ENCODE results near the gene CCL28.
A peak's percentile ranks its signal among the peaks of the same experiment; 100 is the strongest.
"Not testable (repeated sequence)": the region's sequence is repeated elsewhere in the genome, so short reads cannot be mapped to it uniquely, and the experiment has no call there.

The CCL28 gene, protein sequence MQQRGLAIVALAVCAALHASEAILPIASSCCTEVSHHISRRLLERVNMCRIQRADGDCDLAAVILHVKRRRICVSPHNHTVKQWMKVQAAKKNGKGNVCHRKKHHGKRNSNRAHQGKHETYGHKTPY

DNA sequence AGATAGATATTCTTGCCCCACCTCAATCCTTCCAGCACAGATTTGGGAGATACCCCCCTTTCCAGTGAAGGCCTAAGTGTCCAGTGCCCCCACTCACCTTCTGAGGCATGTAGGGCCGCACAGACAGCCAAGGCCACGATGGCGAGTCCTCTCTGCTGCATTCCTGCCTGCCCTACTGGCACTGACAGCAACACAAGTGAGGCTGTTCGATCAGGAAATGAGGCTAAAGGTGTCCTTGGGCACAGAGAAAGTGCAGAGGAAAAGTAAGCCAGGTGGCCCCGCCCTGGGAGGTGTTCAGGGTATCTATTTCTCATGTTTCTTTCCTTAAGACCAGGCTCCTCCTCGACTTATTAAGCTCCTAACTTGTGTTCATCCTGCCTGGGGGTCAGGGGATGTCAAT, at the start of gene CCL28:
Gene CCL28 (minus strand): TSS at position 236 of the 400 bp plus-strand sequence. CDS start 75 bp downstream, at position 161.
- DNase-seq = no peak

DNA sequence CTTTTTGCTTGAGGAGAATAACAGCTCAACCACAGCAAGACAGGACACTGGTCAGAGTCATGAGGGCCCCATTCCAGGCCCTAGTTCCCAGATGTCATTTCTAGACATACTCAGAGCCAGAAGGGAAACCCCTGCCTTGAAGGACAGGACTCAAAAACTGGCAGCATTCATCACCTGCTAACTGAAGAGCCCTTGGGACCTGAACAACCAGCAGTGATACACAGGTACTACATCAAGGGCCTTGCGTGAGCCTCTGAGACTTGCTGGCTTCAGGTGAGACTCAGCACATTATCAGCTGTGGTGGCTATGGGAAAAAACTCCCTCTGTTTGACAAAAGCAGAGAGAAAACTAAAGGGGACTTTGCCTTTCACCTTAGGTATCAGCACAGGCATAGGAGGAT, 48.9 kb upstream of the CCL28 start:
- DNase-seq = no peak

DNA sequence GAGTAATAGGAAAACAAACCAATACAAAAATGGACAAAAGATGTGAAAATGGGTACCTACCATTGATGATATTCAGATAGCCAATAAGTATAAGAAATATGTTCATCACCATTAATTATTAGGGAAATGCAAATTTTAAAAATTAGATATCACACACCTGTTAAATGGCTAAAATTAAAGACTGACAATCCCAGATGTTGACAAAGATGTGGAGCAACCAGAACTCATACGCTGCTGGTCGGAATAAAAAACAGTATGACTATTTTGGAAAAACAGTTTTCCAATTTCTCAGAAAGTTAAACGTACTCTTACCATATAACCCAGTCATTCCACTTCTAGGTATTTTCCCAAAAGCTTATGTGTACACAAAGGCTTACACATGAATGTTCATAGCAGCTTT, 44.4 kb upstream of the CCL28 start:
- DNase-seq = no peak

DNA sequence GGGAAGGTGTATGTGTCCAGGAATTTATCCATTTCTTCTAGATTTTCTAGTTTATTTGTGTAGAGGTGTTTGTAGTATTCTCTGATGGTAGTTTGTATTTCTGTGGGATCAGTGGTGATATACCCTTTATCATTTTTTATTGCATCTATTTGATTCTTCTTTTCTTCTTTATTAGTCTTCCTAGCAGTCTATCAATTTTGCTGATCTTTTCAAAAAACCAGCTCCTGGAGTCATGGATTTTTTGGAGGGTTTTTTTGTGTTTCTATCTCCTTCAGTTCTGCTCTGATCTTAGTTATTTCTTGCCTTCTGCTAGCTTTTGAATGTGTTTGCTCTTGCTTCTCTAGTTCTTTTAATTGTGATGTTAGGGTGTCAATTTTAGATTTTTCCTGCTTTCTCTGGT, 29.4 kb upstream of the CCL28 start:
- not testable (repeated sequence) for DNase-seq

DNA sequence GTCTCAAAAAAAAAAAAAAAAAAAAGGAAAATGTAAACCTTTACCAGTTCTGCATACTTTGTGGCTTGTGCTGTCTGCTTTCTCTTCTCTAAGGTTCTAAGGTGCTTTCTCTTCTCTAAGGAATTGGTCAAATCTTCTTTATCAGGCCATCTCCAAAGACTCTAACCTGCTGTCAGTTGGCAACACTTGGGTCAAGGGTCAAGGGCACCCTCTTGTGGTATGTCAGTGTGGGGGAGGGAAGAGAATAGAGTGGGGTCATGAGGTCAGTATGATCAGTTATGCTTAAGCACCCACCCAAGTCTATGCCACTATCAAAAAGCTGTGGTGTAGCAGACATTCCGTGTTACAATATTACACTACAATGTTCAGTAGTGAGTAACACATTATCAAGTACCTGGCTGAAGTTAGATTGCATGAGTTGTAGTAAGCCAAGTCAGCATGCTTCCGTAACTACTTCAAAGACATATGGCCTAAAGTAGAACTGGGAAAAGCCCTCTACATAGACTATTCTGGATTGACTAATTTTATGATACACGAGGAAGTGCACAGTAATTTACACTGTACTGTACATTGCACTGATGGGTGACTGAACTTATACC, 25.0 kb upstream of the CCL28 start:
- DNase-seq = no peak

DNA sequence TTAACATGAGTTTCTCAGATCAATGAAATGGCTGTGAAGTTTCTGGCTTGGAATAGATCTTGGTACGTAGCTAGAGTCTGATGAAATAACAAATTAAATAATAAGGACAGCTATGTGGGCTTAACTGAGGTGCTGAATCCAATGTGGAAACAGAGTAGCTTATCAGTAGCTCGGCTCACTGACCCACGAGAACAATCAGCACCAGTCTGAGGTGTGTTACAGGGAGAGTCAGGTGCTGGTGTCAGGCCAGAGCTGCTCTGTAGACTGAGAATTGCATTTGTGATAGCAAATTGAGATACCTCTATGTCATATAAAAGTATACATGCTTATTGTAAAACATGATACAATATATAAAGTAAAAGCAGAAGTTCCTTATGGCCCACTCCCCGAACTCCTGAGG, 21.2 kb upstream of the CCL28 start:
- DNase-seq = no peak

DNA sequence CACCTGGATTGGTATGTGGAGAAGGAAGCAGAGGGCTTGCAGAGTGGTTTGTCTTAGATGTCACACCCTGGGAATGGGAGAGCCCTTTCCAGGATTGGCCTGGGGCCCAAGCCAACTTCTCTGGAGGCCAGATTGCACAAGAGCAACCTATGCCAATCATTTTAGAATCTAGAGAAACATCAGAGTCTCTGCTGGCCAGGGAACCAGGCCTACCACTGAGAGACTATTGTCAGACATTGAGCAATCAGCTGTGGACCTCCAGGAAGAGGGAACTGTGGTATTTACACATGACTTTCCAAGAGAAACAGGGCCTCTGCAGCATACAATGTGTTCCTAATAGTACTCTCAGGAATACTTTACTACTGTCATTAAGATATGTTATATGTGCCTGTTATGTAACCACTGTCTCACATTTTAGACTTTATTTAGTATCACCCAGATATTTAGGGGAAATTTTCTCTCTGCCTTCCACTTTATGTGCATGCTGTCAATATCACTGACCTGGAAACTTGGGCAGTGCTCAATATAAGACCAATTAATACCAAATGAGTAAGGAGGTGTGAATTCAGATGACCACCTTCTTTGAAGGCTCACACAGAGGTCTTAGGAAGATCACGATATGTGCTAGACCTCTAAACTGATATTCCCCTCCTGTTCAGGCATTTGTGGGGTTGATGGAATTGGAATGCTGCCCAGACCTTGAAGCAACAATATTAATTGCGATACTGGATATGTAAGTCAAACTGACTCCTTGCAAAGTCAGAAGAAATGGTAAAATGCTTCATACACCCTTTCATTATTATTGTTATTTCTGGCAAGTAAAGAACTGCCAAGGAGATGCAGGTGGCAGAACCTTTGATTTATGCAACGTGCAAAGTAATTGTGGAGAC, 20.5 kb upstream of the CCL28 start:
- DNase-seq = no peak

DNA sequence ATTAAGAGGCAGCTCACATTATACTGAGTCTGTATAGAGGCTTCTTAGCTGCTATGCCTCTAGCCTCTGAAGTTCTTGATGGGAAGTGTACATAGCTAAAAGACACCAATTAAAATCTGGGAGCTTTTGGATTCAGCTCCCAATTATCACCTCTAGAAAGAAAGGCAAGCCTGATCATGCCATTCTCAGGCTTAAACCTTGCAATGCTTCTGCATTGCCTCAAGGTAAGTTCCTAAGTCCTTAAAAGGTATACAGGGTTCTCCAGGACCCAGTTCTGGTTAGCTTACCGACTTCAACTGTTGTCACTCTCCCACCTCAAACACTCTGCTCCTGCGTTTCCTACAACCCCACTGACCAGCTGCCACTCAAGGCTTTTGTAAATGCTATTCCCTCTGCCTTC, 17.5 kb upstream of the CCL28 start:
- DNase-seq = no peak

DNA sequence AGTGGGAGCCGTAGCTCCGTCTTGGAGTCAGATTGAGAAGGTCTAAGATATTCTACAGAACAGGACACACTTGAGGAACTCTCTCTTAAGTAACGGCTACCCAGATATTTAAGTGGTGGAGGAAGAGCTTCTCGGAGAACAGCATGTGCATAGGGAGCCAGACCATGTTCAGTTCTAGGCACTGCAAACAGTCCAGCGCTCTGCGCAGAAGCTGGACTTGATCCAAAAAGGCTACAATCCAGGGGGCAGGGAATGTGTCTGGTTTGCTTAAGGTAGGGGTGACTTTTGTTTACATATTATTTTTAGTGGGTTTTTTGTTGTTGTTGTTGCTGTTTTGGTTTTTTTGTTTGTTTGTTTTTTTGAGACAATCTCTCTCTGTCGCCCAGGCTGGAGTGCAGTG, 16.8 kb upstream of the CCL28 start:
- DNase-seq = no peak

DNA sequence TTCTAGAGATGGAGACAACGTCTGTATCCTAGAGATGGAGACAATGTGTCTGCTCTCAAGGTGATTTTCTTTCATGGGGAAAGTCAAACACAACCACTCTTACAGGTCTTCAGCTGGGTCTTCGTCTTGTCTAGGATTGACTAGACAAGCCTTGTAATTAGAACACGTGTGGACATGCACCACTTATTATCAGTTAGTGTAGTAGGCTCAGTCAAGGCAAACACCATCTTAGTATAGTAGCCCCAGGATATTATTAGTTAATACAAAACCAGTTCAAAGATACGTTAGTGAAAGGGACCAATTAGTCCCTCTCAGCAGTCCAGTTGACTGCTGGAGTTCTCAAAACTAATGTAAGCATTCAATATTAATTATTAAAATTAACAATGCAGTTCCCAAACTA, 15.1 kb upstream of the CCL28 start:
- no peak for DNase-seq

DNA sequence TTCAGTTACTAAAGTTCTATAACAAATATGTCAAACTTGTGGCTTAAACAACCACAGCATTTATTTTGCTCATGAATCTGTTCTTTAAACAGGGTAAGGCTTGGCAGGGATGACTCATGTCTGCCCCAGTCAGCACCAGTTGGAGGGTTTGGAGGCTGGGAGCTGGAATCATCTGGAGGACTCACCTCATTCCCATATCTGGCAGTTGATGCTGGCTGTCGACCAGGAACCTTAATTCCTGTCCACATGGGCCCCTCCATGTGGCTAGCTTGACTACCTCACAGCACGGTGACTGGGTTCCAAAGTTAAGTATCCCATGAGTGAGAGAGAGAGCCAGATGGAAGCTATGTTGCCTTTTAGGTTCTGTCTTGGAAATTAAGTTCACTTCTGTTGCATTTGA, 13.8 kb upstream of the CCL28 start:
- DNase-seq = no peak

DNA sequence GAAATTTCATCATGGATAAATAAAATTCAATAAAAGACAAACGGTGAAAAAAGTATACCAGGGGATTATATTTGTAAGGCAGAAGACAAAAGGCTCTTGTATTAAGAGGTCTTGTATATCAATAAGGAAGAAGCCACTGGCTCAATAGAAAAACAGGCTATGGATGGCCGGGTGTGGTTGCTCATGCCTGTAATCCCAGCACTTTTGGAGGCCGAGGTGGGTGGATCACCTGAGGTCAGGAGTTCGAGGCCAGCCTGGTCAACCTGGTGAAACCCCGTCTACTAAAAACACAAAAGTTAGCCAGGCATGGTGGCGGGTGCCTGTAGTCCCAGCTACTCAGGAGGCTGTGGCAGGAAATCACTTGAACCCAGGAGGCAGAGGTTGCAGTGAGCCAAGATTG, 10.9 kb upstream of the CCL28 start:
- not testable (repeated sequence) for DNase-seq

DNA sequence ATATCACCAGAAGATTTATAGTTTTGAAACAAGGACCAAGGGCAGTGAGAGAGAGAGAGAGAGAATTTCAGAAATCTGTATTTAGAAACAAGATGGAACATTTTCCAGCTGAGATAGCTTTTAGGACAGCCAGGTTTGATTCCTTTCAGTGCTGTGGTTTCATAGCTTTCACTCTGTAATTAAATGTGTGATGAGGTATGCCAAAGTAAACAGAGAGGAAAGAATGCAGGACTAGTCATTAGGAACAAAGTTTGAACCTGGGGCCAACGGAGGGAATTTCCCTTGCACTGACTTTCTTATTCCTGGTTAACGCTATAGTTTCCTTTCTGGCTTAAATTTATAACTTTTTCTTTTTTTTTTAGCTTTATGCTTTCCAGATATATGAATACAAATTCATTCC, 10.0 kb upstream of the CCL28 start:
- DNase-seq = no peak

DNA sequence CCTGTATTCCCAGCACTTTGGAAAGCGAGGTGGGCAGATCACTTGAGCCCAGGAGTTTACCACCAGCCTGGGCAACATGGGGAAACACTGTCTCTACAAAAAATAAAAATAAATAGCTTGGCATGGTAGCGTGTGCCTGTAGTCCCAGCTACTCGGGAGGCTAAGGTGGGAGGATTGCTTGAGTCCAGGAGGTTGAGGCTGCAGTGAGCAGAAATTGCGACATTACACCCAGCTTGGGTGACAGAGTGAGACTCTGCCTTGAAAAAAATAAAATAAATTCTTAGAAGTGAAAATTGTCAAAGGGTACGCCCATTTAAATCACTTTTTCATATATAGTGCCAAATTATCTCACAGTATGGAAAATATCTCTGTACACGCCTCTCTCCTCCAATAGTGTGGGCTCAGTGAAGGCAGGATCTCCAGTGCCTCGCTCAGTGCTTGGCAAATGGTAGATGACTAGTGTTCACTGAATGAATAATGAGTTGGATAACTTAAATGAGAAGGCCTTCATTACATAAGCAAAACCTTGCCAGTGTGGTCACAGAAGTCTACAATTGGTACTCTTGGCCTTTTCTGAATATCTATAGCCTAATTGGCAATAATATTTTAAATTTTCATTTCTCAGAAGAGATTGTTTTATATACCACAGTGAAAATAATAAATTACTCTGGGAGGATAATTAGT, 9.4 kb upstream of the CCL28 start:
- DNase-seq = no peak

DNA sequence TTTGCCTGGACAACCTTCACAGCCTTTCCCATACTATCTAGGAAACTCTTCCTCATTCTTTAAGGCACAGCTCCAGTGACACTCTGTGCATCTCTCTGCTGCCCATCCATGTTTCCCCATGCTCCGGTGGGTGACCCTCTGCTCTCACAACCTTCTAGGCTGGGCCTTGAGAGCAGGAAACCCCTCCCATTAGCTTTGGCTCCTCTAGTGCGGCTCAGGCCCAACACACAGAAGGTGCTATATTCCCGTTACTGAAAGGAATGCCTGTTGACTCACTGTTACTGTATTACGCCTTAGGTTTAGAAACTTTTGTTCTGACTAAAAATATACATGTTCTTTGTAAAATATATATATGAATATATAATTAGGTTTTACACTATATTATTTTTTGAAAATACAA, 8.1 kb upstream of the CCL28 start:
- no peak for DNase-seq

DNA sequence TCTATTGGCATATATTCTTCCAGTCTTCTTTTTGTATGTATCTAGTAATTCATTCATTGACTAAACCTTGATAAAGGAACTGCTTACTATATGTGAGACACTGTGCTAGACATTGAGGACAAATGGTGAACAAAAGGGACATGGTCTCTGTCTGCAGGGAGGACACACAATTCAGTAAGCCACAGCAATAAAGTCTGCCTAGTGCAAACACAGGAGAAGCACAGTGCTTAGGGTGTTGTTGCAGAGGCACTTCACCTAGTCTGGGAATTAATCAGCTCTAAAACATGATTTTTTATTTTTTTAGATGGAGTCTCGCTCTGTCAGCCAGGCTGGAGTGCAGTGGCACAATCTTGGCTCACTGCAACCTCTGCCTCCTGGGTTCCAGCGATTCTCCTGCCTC, 6.4 kb upstream of the CCL28 start:
- DNase-seq = no peak

DNA sequence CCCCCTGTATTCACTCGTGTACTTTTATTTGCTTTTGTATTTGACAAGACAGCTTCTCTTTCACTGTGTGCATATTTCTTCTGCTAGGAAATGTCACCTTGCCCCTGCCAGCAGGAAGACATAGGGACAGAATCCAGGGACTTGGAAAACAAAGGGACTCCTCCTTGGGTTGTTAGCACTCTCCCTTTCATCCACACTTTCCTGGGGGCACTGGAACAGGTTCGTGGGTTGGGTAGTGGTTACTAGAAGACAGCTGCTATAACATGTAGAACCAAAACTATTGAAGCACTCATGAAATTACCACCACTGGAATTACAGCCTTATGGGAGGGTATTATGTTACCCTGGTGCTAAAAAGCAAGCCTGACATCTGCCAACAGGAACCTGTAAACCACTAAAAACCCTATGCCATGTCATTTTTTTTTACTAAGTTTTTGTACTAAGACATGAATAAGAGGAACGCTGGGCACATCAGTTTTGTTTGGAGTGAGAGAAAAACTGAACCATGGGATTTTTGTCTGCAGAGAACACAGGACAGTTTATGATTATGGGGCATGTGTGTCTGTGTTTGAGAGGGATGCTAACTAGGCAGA, 4.7 kb upstream of the CCL28 start:
- DNase-seq = peak; percentile 92

DNA sequence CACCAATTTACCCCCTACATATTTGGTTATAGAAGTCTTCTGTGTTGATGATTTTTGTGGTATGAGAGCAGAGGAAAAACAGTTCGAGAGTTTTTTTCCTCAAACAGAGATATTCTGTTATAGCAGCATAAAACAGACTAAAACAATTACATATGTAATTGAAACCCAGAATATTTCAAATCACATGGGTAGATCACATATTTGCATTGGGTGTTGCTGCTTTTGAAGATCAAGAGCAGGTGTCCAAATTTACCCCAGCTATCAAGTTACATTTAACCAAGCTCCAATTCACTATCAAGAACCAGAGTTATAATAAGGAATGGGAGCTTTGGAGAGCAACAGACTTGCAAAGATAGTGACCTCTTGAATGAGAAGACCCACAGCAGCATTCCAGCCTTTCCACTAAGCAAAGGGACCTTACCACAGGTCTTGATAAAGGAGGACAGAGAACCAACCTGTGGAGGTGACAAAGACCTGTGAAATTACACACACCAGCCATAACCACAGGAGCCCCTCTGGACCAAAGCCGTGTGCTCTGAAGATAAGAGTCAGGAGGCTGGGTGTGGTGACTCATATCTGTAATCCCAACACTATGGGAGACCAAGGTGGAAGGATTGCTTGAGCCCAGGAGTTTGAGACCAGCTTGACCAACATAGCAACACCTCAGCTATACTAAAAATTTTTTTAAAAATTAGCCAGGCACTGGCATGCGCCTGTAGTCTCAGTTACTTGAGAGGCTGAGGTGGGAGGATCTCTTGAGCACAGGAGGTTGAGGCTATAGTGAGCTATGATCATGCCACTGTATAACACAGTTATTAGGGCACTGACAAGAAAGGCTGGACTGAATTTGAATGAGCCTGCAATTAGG, 4.0 kb upstream of the CCL28 start:
- no peak for DNase-seq

DNA sequence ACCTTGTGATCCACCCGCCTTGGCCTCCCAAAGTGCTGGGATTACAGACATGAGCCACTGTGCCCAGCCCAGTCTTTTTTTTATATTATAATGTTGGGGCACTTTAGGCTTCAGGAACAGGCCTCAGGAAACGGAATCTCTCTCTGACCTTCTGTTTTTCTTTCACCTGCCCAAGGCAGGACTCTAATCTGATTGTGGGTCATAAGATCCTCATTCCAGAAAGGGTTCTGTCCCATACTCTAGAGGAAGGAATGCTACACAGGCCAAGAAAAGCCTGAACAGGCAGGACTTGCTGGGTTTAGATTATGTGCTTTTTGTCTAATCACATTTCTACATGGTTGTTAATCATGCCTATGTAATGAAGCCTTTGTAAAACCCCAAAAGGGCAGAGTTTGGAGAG, 1.8 kb upstream of the CCL28 start:
- no peak for DNase-seq

DNA sequence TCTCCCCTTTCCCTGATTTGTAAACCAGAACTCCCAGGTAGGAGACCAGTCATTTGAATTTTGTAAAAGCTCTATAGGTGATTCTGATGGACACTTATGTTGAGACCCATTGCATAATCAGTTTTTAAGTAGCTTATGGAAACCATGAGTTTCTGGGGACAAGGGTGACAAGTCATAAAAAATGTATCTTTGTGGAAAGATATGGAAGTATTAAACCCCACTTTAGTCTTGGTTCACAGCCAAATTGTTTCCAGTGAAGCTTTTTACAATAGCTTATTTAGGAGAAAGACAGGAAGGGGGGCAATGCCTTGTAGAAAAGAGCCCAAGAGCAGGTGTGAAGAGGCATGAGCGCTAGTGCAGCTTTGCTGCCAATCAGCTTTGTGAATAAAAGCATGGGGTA, 453 bp upstream of the CCL28 start:
- no peak for DNase-seq

DNA sequence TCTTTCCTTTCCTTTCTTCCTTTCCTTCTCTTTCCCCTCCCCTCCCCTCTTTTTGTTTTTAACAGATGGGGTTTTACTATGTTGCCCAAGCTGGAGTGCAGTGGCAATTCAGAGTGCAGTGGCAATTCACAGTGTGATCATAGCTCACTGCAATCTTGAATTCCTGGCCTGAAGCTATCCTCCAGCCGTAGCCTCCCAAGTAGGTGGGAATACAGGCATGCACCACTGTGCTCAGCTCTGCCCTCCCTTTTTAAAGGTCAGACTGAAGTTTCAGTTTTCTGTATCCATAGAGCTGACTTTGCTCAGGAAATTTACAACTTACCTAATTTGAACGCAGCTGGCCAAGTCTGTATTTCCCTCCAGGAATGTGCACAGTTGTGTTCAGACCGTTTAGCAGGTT, 696 bp downstream of the CCL28 start:
- no peak for DNase-seq

DNA sequence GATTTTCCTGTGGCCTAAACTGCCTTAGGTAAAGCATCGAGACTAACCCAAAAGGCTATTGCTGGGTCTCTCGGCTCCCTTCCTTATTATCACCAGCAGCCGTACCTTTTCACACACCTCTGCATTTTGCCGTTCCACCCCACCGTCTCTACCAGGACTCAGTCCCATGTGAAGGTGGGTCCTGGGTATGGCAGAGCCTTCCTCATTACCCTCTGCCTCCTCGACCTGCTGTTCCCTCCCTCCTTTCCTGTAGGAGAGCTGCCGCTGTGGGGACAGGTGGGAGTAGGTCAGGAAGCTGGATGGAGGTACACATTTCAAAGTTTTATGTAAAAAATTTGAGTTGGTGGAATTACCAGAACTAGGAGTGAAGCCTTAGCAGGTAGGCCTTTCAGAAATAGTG, 1.8 kb downstream of the CCL28 start:
- DNase-seq = no peak

Measured in NCI-H2171 (cell line).